ENCODE data around the gene SEC14L3.

Gene SEC14L3

DNA sequence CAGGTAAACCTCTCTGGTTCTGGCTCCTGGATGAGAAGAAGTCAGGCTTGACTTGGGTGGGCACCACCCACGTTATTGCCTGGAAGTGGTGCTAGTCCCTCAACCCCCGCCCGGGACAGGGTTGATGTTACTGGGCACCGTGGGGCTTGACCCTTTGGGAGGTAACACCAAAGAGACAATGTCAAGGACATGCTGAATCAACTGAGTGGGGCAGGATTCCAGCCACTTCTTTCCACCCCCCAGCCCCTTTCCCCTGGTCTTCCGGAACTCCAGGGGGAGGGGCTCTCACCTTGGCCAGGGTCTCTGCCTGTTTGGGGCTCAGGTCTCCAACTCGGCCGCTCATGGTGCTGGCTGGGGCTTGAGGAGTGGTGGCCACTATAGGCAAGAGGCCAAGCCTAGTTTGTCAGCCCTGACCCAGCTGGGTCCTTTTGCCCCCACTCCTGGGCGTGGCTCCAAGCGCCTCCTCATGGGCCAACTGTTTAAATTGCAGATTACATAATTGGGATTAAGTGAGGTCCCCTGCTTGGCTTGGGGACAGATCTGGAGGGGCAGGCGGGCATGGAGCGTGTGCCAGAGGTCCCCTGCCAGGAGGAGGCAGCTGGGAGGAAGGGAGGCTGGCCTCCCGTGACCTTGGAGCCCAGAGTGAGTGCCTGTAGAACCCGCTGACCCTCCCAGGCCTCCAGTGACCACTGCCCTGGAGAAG is at the start of gene SEC14L3:
SEC14L3 (minus strand) TSS at position 402 of the 703 bp plus-strand sequence; CDS start at position 343, 59 bp downstream.
- no peak for DNase-seq (ENCODE audit: low read depth in 2 of 2)

- DNase-seq (ENCODE audit: low read depth in 2 of 2), result no peak
Measured at GRCh38 chr22:30519842-30520425, 48.1 kb upstream of the SEC14L3 start.

DNA sequence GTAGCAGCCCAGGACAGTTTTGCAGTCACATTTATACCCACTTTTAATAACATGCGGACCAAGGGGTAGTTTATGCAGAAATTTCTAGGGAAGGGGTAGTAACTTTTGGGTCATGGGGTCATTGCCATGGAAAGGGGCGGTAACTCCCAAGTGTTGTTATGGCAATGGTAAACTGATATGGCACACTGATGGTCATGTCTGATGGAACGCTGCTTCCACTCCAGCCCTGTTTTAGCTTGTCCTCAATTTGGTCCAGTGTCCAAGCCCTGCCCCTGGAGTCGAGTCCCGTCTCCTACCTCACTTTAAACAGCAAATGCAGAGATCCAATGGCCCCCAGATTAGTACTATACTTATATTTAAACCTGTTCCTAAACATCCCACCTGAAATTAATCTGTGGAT is 44.9 kb upstream of the SEC14L3 start:
- no peak for DNase-seq (ENCODE audit: low read depth in 2 of 2)

- DNase-seq (ENCODE audit: low read depth in 2 of 2), result no peak
Measured at GRCh38 chr22:30516273-30516672, 44.5 kb upstream of the SEC14L3 start.

- DNase-seq (ENCODE audit: low read depth in 2 of 2), result no peak
Measured at GRCh38 chr22:30514252-30514651, 42.4 kb upstream of the SEC14L3 start.

GRCh38 chr22:30513462-30513861 is 41.6 kb upstream of the SEC14L3 start:
- DNase-seq (ENCODE audit: low read depth in 2 of 2), result no peak

GRCh38 chr22:30511911-30512310 is 40.1 kb upstream of the SEC14L3 start:
- DNase-seq (ENCODE audit: low read depth in 2 of 2), result no peak

GRCh38 chr22:30511109-30511508 is 39.3 kb upstream of the SEC14L3 start:
- DNase-seq (ENCODE audit: low read depth in 2 of 2), result no peak

GRCh38 chr22:30508216-30508615 is 36.4 kb upstream of the SEC14L3 start:
- DNase-seq (ENCODE audit: low read depth in 2 of 2), result no peak

GRCh38 chr22:30507670-30508069 is 35.9 kb upstream of the SEC14L3 start:
- no peak for DNase-seq (ENCODE audit: low read depth in 2 of 2)

- DNase-seq (ENCODE audit: low read depth in 2 of 2), result no peak
Measured at GRCh38 chr22:30506507-30506968, 34.7 kb upstream of the SEC14L3 start.

DNA sequence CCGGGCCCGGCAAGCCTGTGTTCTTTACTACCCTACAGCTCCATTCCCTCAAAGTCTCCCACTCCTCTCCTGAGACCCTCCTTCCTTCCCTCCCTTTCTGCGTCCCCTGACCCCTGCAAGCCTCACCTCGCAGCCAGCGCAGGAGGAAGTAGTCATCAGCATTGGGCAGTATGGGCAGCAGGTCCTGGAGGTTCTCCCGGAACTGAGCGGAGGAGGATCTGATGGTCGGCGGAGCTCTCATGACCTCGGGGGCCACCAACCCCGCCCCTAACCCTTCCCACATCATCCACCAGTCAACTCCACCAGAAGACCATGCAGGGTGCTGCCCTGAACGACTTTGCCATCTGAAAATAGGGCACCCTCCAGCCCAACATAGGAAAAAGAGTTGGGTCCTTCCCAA is 31.7 kb upstream of the SEC14L3 start:
- DNase-seq (ENCODE audit: low read depth in 2 of 2), result no peak

DNA sequence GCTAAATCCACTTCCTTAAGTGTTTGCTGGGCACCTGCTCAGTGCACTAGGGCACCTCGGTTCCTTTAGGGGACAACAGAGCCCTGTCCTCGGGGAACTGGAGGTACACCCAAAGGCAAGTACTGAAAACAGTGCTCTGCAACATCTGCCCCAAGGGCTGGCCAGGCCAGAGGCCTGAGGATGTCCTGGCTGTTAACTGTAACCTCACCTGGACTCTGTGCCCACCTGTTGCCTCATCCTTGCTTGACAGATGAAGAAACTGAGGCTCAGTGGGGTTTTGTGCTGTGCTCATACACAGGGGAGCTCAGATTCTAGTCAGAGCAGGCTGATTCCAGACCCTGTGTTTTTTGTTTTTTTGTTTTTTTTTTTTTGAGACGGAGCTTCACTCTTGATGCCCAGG is 31.1 kb upstream of the SEC14L3 start:
- DNase-seq (ENCODE audit: low read depth in 2 of 2), result no peak

DNA sequence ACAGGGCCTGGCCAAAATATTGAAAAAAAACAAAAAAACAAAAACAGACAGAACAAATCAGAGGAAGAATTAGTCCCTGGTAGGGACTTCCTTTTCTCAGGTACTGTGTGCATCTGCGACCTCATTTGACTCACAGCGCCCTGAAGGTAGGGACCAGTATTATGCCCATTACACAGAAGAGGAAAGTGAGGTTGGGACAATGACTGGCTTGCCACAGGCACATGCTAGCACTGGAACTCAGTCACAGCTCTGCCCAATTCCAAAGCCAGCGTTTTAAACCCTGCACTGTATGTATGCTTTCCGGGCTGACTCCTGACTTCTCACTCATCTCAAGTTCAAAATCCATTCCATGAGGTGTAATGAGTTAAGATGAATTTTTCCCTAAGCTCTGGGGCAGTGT is 30.3 kb upstream of the SEC14L3 start:
- DNase-seq (ENCODE audit: low read depth in 2 of 2), result no peak

GRCh38 chr22:30500628-30501027 is 28.8 kb upstream of the SEC14L3 start:
- no peak for DNase-seq (ENCODE audit: low read depth in 2 of 2)

DNA sequence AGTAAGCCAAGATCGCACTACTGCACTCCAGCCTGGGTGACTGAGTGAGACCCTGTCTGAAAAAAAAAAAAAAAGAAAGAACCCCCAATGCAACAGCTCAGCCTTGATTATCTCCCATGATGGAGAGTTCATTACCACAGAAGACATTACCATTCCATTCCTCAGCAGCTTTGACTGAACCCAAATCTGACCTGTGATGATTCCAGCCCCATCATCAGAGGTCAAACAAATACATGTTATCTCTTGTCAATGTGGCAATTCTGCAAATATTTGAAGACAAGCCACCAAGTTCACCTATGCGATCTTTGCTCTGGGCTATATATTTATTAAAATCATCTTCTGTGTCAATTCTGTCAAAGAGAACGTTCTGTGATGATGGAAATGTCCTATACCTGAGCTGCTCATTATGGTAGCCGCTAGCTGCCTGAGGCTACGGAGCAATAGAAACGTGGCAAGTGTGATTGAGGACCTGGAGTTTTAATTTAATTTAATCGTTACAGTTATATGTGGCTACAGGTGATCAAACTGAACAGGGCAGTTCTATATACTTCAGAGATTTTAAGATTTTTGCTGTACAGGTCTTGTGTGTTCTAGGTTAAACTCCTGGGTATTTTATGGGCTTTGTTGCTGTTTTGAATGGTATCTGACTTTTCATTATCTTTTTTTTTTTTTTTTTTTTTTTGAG is 25.8 kb upstream of the SEC14L3 start:
- DNase-seq (ENCODE audit: low read depth in 2 of 2), result no peak

GRCh38 chr22:30495041-30495784 is 23.4 kb upstream of the SEC14L3 start:
- DNase-seq (ENCODE audit: low read depth in 2 of 2), result no peak

GRCh38 chr22:30492144-30492543 is 20.3 kb upstream of the SEC14L3 start:
- no peak for DNase-seq (ENCODE audit: low read depth in 2 of 2)

DNA sequence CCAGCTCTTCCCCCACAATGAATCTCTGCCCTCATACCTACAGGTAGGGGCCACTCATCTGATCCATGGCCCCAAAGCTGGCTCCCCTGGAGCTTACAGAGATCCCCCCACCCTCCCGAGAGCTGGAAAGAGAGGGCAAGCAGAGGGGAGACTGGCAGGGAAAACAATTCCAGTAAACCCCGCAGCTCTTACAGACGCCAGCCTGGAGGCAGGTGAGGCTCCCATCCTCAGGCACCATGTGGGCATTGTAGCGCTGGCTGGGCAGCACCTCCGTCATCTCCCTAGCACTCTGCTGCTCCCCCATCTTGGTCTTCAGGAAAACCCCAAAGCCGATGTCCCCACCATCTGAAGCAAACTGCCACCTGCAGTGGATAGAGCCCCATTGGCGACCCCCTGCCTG is 19.6 kb upstream of the SEC14L3 start:
- DNase-seq (ENCODE audit: low read depth in 2 of 2), result no peak

- no peak for DNase-seq (ENCODE audit: low read depth in 2 of 2)
Measured at GRCh38 chr22:30490399-30490798, 18.6 kb upstream of the SEC14L3 start.

GRCh38 chr22:30488121-30488520 is 16.3 kb upstream of the SEC14L3 start:
- no peak for DNase-seq (ENCODE audit: low read depth in 2 of 2)

GRCh38 chr22:30486661-30487115 is 14.9 kb upstream of the SEC14L3 start:
- no peak for DNase-seq (ENCODE audit: low read depth in 2 of 2)
